Brain microvascular endothelial cell (primary cell): ENCODE data around the gene ZNF536.

ENCODE experiments used
- DNase-seq: peaks from one replicate; pipeline ENCODE4 v3.0.0-alpha.2; 2020
- H3K27ac ChIP-seq: fragments of 250-450 bp; sonication (Bioruptor Pico); 2 replicates; pipeline ENCODE4 v1.5.1; 2020; ENCODE audit warnings: mild to moderate bottlenecking, moderate library complexity
- H3K27me3 ChIP-seq: fragments of 250-450 bp; sonication (Bioruptor Pico); replicated peaks from 2 replicates; pipeline ENCODE4 v1.5.1; 2020; ENCODE audit warnings: mild to moderate bottlenecking
- H3K36me3 ChIP-seq: fragments of 250-450 bp; sonication (Bioruptor Pico); replicated peaks from 2 replicates; pipeline ENCODE4 v1.5.1; 2020; ENCODE audit warnings: mild to moderate bottlenecking
- H3K4me3 ChIP-seq: 2 replicates; pipeline ENCODE4 v1.5.1; 2011; ENCODE audit warnings: low read depth, mild to moderate bottlenecking, control low read depth, low read length, moderate library complexity
- in situ Hi-C: cut with HindIII; loops from 2 replicates; pipeline ENCODE4 v1.10.0; 2017; ENCODE audit warnings: low sequenced_read_pairs, low pct_ligation_motif_present
- TF ChIP-seq, protein P1 (sequence below): IDR thresholded peaks from 2 replicates; pipeline ENCODE4 v1.5.1; 2011; ENCODE audit warnings: low read depth, mild to moderate bottlenecking, moderate library complexity, low read length, control low read depth, inconsistent platforms; ENCODE audit errors: missing control alignments

The ZNF536 gene

GRCh38 chr19:30557927-30558557, 185.9 kb downstream of the ZNF536 start:
- TF ChIP-seq, protein P1, sequence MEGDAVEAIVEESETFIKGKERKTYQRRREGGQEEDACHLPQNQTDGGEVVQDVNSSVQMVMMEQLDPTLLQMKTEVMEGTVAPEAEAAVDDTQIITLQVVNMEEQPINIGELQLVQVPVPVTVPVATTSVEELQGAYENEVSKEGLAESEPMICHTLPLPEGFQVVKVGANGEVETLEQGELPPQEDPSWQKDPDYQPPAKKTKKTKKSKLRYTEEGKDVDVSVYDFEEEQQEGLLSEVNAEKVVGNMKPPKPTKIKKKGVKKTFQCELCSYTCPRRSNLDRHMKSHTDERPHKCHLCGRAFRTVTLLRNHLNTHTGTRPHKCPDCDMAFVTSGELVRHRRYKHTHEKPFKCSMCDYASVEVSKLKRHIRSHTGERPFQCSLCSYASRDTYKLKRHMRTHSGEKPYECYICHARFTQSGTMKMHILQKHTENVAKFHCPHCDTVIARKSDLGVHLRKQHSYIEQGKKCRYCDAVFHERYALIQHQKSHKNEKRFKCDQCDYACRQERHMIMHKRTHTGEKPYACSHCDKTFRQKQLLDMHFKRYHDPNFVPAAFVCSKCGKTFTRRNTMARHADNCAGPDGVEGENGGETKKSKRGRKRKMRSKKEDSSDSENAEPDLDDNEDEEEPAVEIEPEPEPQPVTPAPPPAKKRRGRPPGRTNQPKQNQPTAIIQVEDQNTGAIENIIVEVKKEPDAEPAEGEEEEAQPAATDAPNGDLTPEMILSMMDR = no peak
- Histone ChIP-seq H3K36me3 (no peaks in the 10 kb centered on the region), H3K27ac (no peak overlapping the region), H3K27me3 (no peaks in the 10 kb centered on the region), H3K4me3 (no peak overlapping the region)
- no peak for DNase-seq
- in situ Hi-C loops = no loop called here

- no peak overlapping the region for H3K27ac ChIP-seq
- H3K4me3 ChIP-seq = no peak overlapping the region
- TF ChIP-seq, protein P1 = no peak
- no peaks in the 10 kb centered on the region for H3K27me3 ChIP-seq
- no peaks in the 10 kb centered on the region for H3K36me3 ChIP-seq
- in situ Hi-C loops = no loop called here
- no peak for DNase-seq
These were observed 186.6 kb downstream of the ZNF536 start for GRCh38 chr19:30558793-30559192.

DNA sequence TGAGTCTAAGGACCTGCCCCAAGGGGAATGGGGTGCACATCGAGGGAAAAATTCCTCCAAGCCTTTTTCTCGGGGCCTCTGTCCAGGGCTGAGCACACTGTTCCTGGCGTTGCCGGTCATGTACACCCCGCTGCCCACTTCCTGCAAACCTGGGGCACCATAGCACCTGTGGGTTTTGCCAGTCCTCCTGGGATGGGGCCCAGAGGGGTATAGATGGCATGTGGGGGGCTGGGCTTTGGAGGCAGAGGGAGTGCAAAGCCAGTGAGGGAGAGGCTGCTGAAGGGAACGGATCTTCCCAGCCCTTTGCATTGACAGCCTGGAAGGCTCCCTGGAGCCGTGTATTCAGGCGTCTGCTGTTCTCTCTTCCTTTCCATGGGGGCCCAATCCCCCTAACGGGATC, 187.3 kb downstream of the ZNF536 start:
- no peak for DNase-seq
- Histone ChIP-seq H3K27ac (no peak overlapping the region), H3K27me3 (no peaks in the 10 kb centered on the region)

GRCh38 chr19:30562981-30563380, 190.8 kb downstream of the ZNF536 start:
- DNase-seq = no peak
- TF ChIP-seq, protein P1 = no peak
- Histone ChIP-seq H3K4me3 (no peak overlapping the region), H3K36me3 (no peaks in the 10 kb centered on the region), H3K27me3 (no peaks in the 10 kb centered on the region), H3K27ac (no peak overlapping the region)
- in situ Hi-C loops = no loop called here

More for the DNA sequence above, 187.3 kb downstream of the ZNF536 start:
- in situ Hi-C loops = no loop called here
- H3K36me3 ChIP-seq = no peaks in the 10 kb centered on the region
- TF ChIP-seq, protein P1 = no peak
- no peak overlapping the region for H3K4me3 ChIP-seq

GRCh38 chr19:30563691-30564090, 191.5 kb downstream of the ZNF536 start:
- TF ChIP-seq, protein P1 = no peak
- H3K36me3 ChIP-seq = no peaks in the 10 kb centered on the region
- H3K4me3 ChIP-seq = no peak overlapping the region
- no peak overlapping the region for H3K27ac ChIP-seq
- in situ Hi-C loops = no loop called here
- DNase-seq = no peak
- H3K27me3 ChIP-seq = no peaks in the 10 kb centered on the region

DNA sequence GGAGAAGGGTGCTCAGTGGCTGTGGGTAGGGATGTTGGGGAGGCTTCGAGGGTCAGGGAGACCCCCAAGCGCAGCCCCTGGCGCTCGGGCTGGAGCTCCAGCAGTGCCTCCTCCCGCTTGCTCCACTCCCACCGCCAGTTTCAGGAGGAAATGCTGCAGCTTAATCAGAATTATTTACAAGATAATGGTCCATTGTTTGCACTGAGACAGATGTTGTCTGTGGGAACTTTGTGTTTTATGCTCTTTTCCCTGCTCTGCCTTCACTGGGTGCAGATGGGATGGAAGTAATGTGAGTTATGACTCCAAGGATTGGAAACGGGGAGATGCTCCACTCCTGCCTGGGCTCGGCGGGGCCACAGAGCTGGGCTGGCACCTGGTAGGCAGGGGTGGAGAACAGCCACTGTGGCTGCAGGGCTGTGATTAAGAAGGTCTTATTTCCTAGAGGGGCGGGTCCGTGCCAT, 192.4 kb downstream of the ZNF536 start:
- DNase-seq = no peak
- in situ Hi-C loops = no loop called here

More for the DNA sequence above, 192.4 kb downstream of the ZNF536 start:
- Histone ChIP-seq H3K27me3 (no peaks in the 10 kb centered on the region), H3K36me3 (no peaks in the 10 kb centered on the region), H3K4me3 (no peak overlapping the region), H3K27ac (no peak overlapping the region)
- TF ChIP-seq, protein P1 = no peak
